Measurements from ENCODE around the gene MAN2A1.

DNA sequence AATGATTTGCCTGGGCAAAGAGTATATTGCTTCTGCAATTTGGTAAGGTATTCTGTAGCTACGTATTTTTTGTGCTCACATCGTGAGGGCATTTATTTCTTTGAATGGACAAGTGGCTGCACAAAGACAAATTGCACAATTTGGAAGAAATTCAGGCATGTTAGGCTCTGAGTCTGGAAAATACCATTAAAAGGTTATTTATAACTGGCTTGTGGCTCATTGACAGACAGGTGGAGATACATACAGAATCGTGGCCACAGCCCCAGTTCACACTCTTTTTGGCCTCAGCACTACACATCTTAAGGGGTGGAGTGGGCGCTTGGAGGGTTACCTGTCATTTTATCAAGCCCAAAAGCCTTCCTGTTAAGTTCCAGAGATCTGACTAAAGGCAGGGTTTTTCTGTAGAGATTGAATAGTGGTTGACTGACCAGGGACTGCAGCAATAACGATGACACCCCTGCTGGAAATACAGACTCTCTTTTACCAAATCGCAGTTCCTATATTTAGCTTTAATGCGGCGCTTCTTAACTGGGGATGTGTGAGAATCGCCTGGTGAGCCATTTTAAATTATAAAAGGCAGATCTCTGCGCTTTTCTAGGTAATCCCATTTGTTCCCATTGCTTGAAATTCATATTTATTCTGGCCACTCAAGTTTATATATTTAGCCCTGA, 14.7 kb downstream of the MAN2A1 start:
- TF ChIP-seq, protein P1, sequence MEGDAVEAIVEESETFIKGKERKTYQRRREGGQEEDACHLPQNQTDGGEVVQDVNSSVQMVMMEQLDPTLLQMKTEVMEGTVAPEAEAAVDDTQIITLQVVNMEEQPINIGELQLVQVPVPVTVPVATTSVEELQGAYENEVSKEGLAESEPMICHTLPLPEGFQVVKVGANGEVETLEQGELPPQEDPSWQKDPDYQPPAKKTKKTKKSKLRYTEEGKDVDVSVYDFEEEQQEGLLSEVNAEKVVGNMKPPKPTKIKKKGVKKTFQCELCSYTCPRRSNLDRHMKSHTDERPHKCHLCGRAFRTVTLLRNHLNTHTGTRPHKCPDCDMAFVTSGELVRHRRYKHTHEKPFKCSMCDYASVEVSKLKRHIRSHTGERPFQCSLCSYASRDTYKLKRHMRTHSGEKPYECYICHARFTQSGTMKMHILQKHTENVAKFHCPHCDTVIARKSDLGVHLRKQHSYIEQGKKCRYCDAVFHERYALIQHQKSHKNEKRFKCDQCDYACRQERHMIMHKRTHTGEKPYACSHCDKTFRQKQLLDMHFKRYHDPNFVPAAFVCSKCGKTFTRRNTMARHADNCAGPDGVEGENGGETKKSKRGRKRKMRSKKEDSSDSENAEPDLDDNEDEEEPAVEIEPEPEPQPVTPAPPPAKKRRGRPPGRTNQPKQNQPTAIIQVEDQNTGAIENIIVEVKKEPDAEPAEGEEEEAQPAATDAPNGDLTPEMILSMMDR (conservative IDR thresholded peaks at IDR 0.05 in 1 of 2, IDR thresholded peaks at IDR 0.05 in 1 of 2; ENCODE audit: extremely low read depth in 1 of 2, insufficient read depth in 1 of 2, low read depth in 1 of 2, low read length in 2 of 2) = no peak
- TF ChIP-seq EZH2 (IDR thresholded peaks at IDR 0.05; ENCODE audit: borderline replicate concordance, low read length) = no peak

All from mammary epithelial cell (primary cell).